HEK293 (cell line): ENCODE data around the gene TCHHL1.

ENCODE experiments used
- CTCF ChIA-PET: fragments of 350-600 bp; formaldehyde crosslinking; extraction: SDS; loops from one replicate; lab custom pipeline; 2021; ENCODE audit warnings: antibody characterized with exemption; lab: Yijun Ruan, JAX
- POLR2A ChIA-PET: fragments of 300-600 bp; formaldehyde crosslinking; extraction: SDS; loops from one replicate; lab custom pipeline; 2020; ENCODE audit warnings: antibody characterized with exemption, inconsistent platforms; lab: Yijun Ruan, JAX
- H3K27ac ChIP-seq: fragments of 200-500 bp; sonication (Bioruptor generic); 2 replicates; pipeline ENCODE4 v1.5.1; 2014; ENCODE audit warnings: low read depth, low read length, control low read depth, inconsistent platforms; ENCODE audit errors: extremely low read depth
- H3K36me3 ChIP-seq, 2 experiments: fragments of 200-500 bp in 1 of 2; sonication (Bioruptor generic) in 1 of 2; 1 replicate in 1 of 2; 2 replicates in 1 of 2; pipeline ENCODE4 v1.5.1; 2014 to 2017; ENCODE audit warnings: inconsistent platforms in 2 of 2, low read length in 2 of 2; ENCODE audit not compliant: control insufficient read depth in 2 of 2, insufficient read depth in 1 of 2
- H3K4me1 ChIP-seq: fragments of 200-500 bp; sonication (Bioruptor generic); 2 replicates; pipeline ENCODE4 v1.5.1; 2014; ENCODE audit warnings: mild to moderate bottlenecking, low read length, inconsistent platforms; ENCODE audit not compliant: control insufficient read depth, insufficient read depth
- H3K4me3 ChIP-seq: 2 replicates; pipeline ENCODE4 v1.5.1; 2011; ENCODE audit warnings: low read depth, mild to moderate bottlenecking, control low read depth, low read length, moderate library complexity
- H3K9me3 ChIP-seq: fragments of 200-500 bp; sonication (Bioruptor generic); 2 replicates; pipeline ENCODE4 v1.5.1; 2014; ENCODE audit warnings: low read depth, low read length, inconsistent platforms; ENCODE audit not compliant: control insufficient read depth, insufficient read depth
- AEBP2 ChIP-seq: fragments of 450-650 bp; formaldehyde crosslinking; IDR thresholded peaks from 2 replicates; pipeline ENCODE4 v1.5.1; 2016; ENCODE audit warnings: missing biosample characterization, missing genetic modification characterization, borderline replicate concordance
- GLIS1 ChIP-seq: fragments of 450-650 bp; formaldehyde crosslinking; IDR thresholded peaks from 2 replicates; pipeline ENCODE4 v1.5.1; 2016; ENCODE audit warnings: missing biosample characterization, missing genetic modification characterization
- KLF8 ChIP-seq: fragments of 450-650 bp; formaldehyde crosslinking; IDR thresholded peaks from 2 replicates; pipeline ENCODE4 v1.5.1; 2016; ENCODE audit warnings: missing biosample characterization, missing genetic modification characterization
- MYNN ChIP-seq: fragments of 450-650 bp; formaldehyde crosslinking; IDR thresholded peaks from 2 replicates; pipeline ENCODE4 v1.5.1; 2016; ENCODE audit warnings: missing biosample characterization, missing genetic modification characterization, borderline replicate concordance
- OVOL3 ChIP-seq: fragments of 450-650 bp; formaldehyde crosslinking; IDR thresholded peaks from 2 replicates; pipeline ENCODE4 v1.5.1; 2016; ENCODE audit warnings: missing biosample characterization, missing genetic modification characterization
- PBX3 ChIP-seq: sonication (generic); formaldehyde crosslinking; IDR thresholded peaks from 2 replicates; pipeline ENCODE4 v1.8.1; 2022; ENCODE audit warnings: mild to moderate bottlenecking, moderate library complexity, missing genetic modification reagents
- PRDM10 ChIP-seq: fragments of 450-650 bp; formaldehyde crosslinking; IDR thresholded peaks from 2 replicates; pipeline ENCODE4 v1.5.1; 2016; ENCODE audit warnings: missing biosample characterization, missing genetic modification characterization
- PRDM6 ChIP-seq: fragments of 450-650 bp; formaldehyde crosslinking; IDR thresholded peaks from 2 replicates; pipeline ENCODE4 v1.5.1; 2017; ENCODE audit warnings: missing biosample characterization, missing genetic modification characterization
- SALL2 ChIP-seq: fragments of 450-650 bp; formaldehyde crosslinking; IDR thresholded peaks from 2 replicates; pipeline ENCODE4 v1.5.0; 2017; ENCODE audit warnings: missing biosample characterization, mild to moderate bottlenecking, missing genetic modification characterization, borderline replicate concordance
- TRIM28 ChIP-seq: IDR thresholded peaks from 2 replicates; pipeline ENCODE4 v1.6.1; 2011; ENCODE audit warnings: low read length, control low read depth, borderline replicate concordance
- ZBTB21 ChIP-seq: fragments of 450-650 bp; formaldehyde crosslinking; IDR thresholded peaks from 2 replicates; pipeline ENCODE4 v1.5.1; 2017; ENCODE audit warnings: missing biosample characterization, missing genetic modification characterization
- ZFP3 ChIP-seq: fragments of 450-650 bp; formaldehyde crosslinking; IDR thresholded peaks from 2 replicates; pipeline ENCODE4 v1.5.1; 2016; ENCODE audit warnings: low read depth, missing biosample characterization, missing genetic modification characterization
- ZNF174 ChIP-seq: fragments of 450-650 bp; formaldehyde crosslinking; IDR thresholded peaks from 2 replicates; pipeline ENCODE4 v1.5.0; 2017; ENCODE audit warnings: missing biosample characterization, mild to moderate bottlenecking, missing genetic modification characterization
- ZNF175 ChIP-seq: fragments of 450-650 bp; formaldehyde crosslinking; IDR thresholded peaks from 2 replicates; pipeline ENCODE4 v1.5.1; 2016; ENCODE audit warnings: missing biosample characterization, missing genetic modification characterization
- ZNF239 ChIP-seq: fragments of 450-650 bp; formaldehyde crosslinking; IDR thresholded peaks from 2 replicates; pipeline ENCODE4 v1.5.1; 2016; ENCODE audit warnings: missing biosample characterization, missing genetic modification characterization
- ZNF24 ChIP-seq: fragments of 450-650 bp; formaldehyde crosslinking; IDR thresholded peaks from 2 replicates; pipeline ENCODE4 v1.5.1; 2016; ENCODE audit warnings: missing biosample characterization, missing genetic modification characterization
- ZNF280D ChIP-seq: fragments of 450-650 bp; formaldehyde crosslinking; IDR thresholded peaks from 2 replicates; pipeline ENCODE4 v1.5.1; 2016; ENCODE audit warnings: missing biosample characterization, missing genetic modification characterization
- ZNF324 ChIP-seq: fragments of 450-650 bp; formaldehyde crosslinking; IDR thresholded peaks from 2 replicates; pipeline ENCODE4 v1.5.1; 2016; ENCODE audit warnings: missing biosample characterization, missing genetic modification characterization
- ZNF423 ChIP-seq: fragments of 450-650 bp; formaldehyde crosslinking; IDR thresholded peaks from 2 replicates; pipeline ENCODE4 v1.5.1; 2016; ENCODE audit warnings: missing biosample characterization, missing genetic modification characterization
- ZNF426 ChIP-seq: fragments of 450-650 bp; formaldehyde crosslinking; IDR thresholded peaks from 2 replicates; pipeline ENCODE4 v1.5.1; 2017; ENCODE audit warnings: missing biosample characterization, missing genetic modification characterization, mild to moderate bottlenecking, inconsistent platforms, moderate library complexity
- ZNF433 ChIP-seq: fragments of 450-650 bp; formaldehyde crosslinking; IDR thresholded peaks from 2 replicates; pipeline ENCODE4 v1.5.1; 2016; ENCODE audit warnings: missing biosample characterization, missing genetic modification characterization, low read depth
- ZNF510 ChIP-seq: fragments of 450-650 bp; formaldehyde crosslinking; IDR thresholded peaks from 2 replicates; pipeline ENCODE4 v1.5.1; 2018; ENCODE audit warnings: mild to moderate bottlenecking, missing genetic modification characterization, missing biosample characterization; ENCODE audit not compliant: insufficient replicate concordance
- ZNF677 ChIP-seq: fragments of 450-650 bp; IDR thresholded peaks from 2 replicates; pipeline ENCODE4 v1.5.0; 2018; ENCODE audit warnings: missing biosample characterization, mild to moderate bottlenecking, missing genetic modification characterization, moderate library complexity
- ZNF701 ChIP-seq: fragments of 450-650 bp; formaldehyde crosslinking; IDR thresholded peaks from 2 replicates; pipeline ENCODE4 v1.5.1; 2016; ENCODE audit warnings: missing biosample characterization, missing genetic modification characterization

TCHHL1 gene

GRCh38 chr1:152034654-152035538 is 54.0 kb downstream of the TCHHL1 start:
- CTCF ChIA-PET: interaction anchor here (0.5 to 4.0 kb wide), 28 partner anchors 11 to 1474 kb away, joined by 3 to 44 read pairs (median 4); no protein-coding TSS in a partner anchor
- Histone ChIP-seq H3K4me1 (no peaks in the 10 kb centered on the region; the same call in 1 of the 2 replicates), H3K4me3 (peak overlapping the region; percentile 70), H3K9me3 (no peaks in the 10 kb centered on the region), H3K27ac (peak overlapping the region; percentile 78), H3K36me3 (peaks cover 0 to 27% of the 10 kb centered on the region in 2 experiments; a peak in 1 of 3 replicates)
- POLR2A ChIA-PET: interaction anchor here (1.0 to 4.3 kb wide), 3 partner anchors 13 to 128 kb away, joined by 3 to 68 read pairs (median 3); no protein-coding TSS in a partner anchor
- TF ChIP-seq ZBTB21 (tag by site-specific recombination) (no peak; the same call in 1 of the 2 replicates), MYNN (tag by site-specific recombination) (no peak), PRDM6 (peak; percentile 78), ZNF433 (tag by site-specific recombination) (no peak), ZNF701 (tag by site-specific recombination) (no peak), ZNF280D (tag by site-specific recombination) (no peak), PBX3 (CRISPR knock-in tag) (0 out of 2 replicates have a peak, but pooled peaks have one; percentile 29), SALL2 (tag by site-specific recombination) (no peak), ZNF677 (no peak), PRDM10 (tag by site-specific recombination) (peak; percentile 50; the same call in 1 of the 2 replicates), ZNF24 (tag by site-specific recombination) (no peak; the same call in none of the 2 replicates), KLF8 (peak; percentile 12; the same call in 1 of the 2 replicates), OVOL3 (tag by site-specific recombination) (no peak), GLIS1 (tag by site-specific recombination) (peak; percentile 80), ZFP3 (tag by site-specific recombination) (no peak), ZNF174 (tag by site-specific recombination) (no peak), ZNF239 (tag by site-specific recombination) (no peak), ZNF426 (tag by site-specific recombination) (no peak), AEBP2 (tag by site-specific recombination) (no peak), TRIM28 (peak; percentile 79; the same call in 1 of the 2 replicates), ZNF510 (tag by site-specific recombination) (no peak), ZNF324 (tag by site-specific recombination) (0 out of 2 replicates have a peak, but pooled peaks have one; percentile 15), ZNF175 (no peak), ZNF423 (tag by site-specific recombination) (no peak)
